PC-9 (cell line): ENCODE results near the gene MICAL3.

Experiments used
- EZH2 ChIP-seq: fragments of 200-600 bp; sonication (generic); IDR thresholded peaks from 2 replicates; pipeline ENCODE4 v1.8.0; 2017; ENCODE audit warnings: antibody characterized with exemption, low read depth
- TF ChIP-seq, protein P1 (sequence below): fragments of 200-600 bp; sonication (generic); conservative IDR thresholded peaks from 2 replicates; pipeline ENCODE4 v1.6.1; 2017; ENCODE audit warnings: mixed run types, antibody characterized with exemption, mild to moderate bottlenecking, moderate library complexity

DNA sequence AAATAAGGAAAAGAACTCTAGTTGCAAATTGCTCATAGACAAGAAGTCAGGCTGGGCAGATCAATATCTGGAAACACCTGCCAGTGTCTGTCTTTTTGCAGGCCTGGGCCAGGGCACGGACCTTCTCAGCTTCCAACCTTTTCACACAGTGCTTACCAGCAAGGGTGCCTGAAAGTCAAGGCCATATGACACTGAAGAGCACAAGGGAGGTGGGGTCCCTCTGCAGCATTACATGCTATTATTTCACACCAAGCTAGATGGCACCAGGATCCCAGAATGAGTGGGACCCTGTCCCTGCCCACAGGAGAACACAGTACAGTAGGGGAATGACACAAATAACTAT is 47.6 kb upstream of the MICAL3 start:
- no peak for TF ChIP-seq EZH2
- TF ChIP-seq, protein P1, sequence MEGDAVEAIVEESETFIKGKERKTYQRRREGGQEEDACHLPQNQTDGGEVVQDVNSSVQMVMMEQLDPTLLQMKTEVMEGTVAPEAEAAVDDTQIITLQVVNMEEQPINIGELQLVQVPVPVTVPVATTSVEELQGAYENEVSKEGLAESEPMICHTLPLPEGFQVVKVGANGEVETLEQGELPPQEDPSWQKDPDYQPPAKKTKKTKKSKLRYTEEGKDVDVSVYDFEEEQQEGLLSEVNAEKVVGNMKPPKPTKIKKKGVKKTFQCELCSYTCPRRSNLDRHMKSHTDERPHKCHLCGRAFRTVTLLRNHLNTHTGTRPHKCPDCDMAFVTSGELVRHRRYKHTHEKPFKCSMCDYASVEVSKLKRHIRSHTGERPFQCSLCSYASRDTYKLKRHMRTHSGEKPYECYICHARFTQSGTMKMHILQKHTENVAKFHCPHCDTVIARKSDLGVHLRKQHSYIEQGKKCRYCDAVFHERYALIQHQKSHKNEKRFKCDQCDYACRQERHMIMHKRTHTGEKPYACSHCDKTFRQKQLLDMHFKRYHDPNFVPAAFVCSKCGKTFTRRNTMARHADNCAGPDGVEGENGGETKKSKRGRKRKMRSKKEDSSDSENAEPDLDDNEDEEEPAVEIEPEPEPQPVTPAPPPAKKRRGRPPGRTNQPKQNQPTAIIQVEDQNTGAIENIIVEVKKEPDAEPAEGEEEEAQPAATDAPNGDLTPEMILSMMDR, result no peak
